ENCODE results near the gene PLPP4.

The PLPP4 gene

DNA sequence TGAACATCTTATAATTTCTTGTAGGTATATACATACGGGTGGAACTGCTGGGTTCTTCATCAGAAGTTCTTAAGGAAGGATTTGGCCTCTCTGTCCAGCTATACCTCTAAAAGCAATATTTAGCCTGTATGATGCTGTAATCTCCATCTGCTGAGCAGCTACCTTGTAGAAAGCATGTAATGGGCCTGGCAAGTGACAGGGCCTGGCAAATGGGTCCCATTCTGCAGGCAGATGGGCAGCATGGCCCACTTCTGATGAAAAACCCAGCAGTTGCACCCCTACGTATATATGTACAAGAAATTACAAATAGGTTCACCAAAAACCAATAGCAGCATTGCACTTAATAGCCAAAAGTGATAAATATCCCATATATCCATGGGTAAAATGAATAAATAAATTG lies 9.0 kb downstream of the PLPP4 start:
- DNase-seq (ENCODE audit: low spot score), result no peak
- in situ Hi-C loops (cut with MboI; ENCODE audit: low pct_unique_long_range_greater_than_20kb, low sequenced_read_pairs, unreplicated experiment), result no loop called here
- no peak for TF ChIP-seq CTCF (IDR thresholded peaks at IDR 0.05; ENCODE audit: extremely low read depth, insufficient read depth, missing control alignments)

- no peak for TF ChIP-seq CTCF (IDR thresholded peaks at IDR 0.05; ENCODE audit: extremely low read depth, insufficient read depth, missing control alignments)
- no peak for DNase-seq (ENCODE audit: low spot score)
- in situ Hi-C loops (cut with MboI; ENCODE audit: low pct_unique_long_range_greater_than_20kb, low sequenced_read_pairs, unreplicated experiment), result no loop called here
Measured at GRCh38 chr10:120473593-120473992, 16.6 kb downstream of the PLPP4 start.

DNA sequence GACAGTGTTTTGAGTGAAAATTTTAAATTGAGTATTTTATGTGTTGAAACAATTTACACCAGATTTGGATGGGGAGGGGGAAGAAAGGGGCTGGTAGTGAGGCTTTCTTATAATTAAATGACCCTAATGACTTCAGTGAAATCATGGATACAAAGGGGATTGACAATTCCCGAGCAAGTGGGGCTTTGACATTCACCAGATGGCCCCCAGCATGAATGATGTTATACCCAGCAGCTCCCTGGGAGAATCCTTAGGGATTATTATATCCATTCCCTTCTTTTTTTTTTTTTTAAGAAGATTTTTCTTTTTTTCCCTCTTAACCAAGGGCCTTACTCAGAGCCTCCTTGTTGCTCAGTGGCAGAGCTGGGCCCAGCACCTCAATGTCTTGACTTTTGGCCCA lies 17.9 kb downstream of the PLPP4 start:
- no peak for DNase-seq (ENCODE audit: low spot score)
- in situ Hi-C loops (cut with MboI; ENCODE audit: low pct_unique_long_range_greater_than_20kb, low sequenced_read_pairs, unreplicated experiment), result no loop called here
- no peak for TF ChIP-seq CTCF (IDR thresholded peaks at IDR 0.05; ENCODE audit: extremely low read depth, insufficient read depth, missing control alignments)

- TF ChIP-seq CTCF (IDR thresholded peaks at IDR 0.05; ENCODE audit: extremely low read depth, insufficient read depth, missing control alignments), result no peak
- in situ Hi-C loops (cut with MboI; ENCODE audit: low pct_unique_long_range_greater_than_20kb, low sequenced_read_pairs, unreplicated experiment), result no loop called here
Measured at GRCh38 chr10:120475844-120476791, 19.1 kb downstream of the PLPP4 start.

DNA sequence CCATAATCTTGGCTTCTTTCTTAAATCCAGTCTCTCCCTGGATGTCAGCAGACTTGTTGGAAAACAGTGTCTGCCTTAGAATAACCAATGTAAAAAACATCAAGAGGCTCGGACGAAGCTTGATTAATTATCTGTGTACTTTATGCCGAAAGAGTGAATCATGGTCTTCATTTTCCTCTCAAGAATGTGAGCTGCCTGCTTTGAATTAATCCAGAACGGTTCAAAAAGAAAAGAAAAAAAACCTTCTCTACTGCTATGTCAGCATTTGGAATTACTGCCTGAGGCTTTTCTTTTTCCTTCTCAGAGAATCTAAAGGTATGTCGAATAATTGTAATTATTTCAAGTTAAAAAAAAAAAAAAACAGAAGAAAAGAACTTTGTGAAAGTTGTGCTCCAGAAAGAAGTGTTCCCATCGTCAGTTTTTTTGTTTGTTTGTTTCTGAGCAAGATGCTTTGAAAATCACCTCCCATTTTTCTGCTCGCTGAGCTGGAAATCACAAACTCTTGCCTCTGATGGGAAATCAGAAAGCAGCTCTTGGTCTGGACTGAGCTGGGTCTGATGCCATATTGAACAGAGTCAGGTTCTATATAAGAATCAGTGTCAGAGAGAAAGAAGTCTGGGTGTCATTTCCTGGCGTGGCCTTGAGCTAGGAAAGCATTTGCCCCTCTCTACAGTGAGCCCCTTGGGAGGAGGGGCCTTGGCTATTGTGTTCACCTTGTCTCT lies 20.2 kb downstream of the PLPP4 start:
- no peak for TF ChIP-seq CTCF (IDR thresholded peaks at IDR 0.05; ENCODE audit: extremely low read depth, insufficient read depth, missing control alignments)
- in situ Hi-C loops (cut with MboI; ENCODE audit: low pct_unique_long_range_greater_than_20kb, low sequenced_read_pairs, unreplicated experiment), result no loop called here
- DNase-seq (ENCODE audit: low spot score), result no peak

More at GRCh38 chr10:120475844-120476791, 19.1 kb downstream of the PLPP4 start:
- DNase-seq (ENCODE audit: low spot score), result no peak

DNA sequence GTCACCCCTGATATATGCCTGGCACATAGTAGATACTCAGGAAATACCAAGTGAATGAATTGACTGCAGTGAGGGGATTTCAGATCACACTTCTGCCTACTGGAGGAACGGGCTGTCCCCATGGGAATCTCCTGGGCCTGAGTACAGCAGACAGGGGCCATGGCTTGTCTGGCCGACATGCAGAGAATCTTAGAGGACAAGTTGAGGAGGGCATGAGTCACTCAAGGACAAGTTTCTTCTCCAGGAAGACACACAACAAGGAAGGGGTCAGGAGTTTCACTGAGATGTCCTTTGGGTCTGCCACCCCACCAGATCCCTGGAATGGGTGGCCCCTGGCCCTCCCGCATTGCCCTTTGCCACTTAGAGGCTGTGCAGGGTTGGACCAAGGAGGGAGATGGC lies 20.7 kb downstream of the PLPP4 start:
- no peak for DNase-seq (ENCODE audit: low spot score)
- TF ChIP-seq CTCF (IDR thresholded peaks at IDR 0.05; ENCODE audit: extremely low read depth, insufficient read depth, missing control alignments), result no peak
- in situ Hi-C loops (cut with MboI; ENCODE audit: low pct_unique_long_range_greater_than_20kb, low sequenced_read_pairs, unreplicated experiment), result no loop called here

All from GM13977 (cell line).